ENCODE data around the gene SEL1L. TPM values are rescaled to one million over a fixed set of nuclear protein-coding genes. Genes with fewer than 3 reads are reported as not detected.

SEL1L gene
- total and polyA plus RNA-seq, 2 donors (not counting 3 experiments of a cell fraction or from before 2014, with no cell fraction given): 15.0 to 95.0 TPM

DNA sequence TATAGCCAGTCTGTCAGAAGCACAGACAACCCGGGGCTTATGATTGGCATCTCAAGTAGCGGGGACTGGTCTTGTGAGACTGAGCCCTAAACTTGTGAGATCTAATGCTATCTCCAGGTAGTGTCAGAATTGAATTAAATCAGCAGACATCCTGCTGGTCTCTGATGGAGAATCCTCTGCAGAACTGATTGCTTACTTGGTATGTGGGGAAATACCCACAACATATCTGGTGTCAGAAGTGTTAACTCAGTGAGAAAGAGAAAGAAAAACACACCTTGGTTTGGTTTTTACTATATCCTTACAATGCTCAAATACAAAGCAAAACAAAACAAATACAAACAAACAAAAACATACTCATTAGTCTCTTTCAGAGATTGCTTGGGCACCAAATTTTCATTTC, 10.0 kb downstream of the SEL1L start:
- CTCF ChIA-PET: no interaction called here
- dilution Hi-C loops (cut with MboI; ENCODE audit: extremely low pct_ligation_motif_present, low sequenced_read_pairs): no loop called here

More for the DNA sequence above, 10.0 kb downstream of the SEL1L start:
- H3K9ac ChIP-seq (replicated peaks; ENCODE audit: extremely low read depth, insufficient read depth, low read length): no peak overlapping the region
- FAIRE-seq (no peak), DNase-seq (ENCODE audit: low read depth, low spot score) (no peak)
- peaks cover 12% of the 10 kb centered on the region for H3K4me1 ChIP-seq (ENCODE audit: control insufficient read depth, extremely low read depth, insufficient read depth, low read length)
- no peaks in the 10 kb centered on the region for H4K20me1 ChIP-seq (replicated peaks; ENCODE audit: control insufficient read depth, extremely low read depth, insufficient read depth, low read length)
- no peak overlapping the region for H2AFZ ChIP-seq (ENCODE audit: low read depth, low read length)
- H3K79me2 ChIP-seq (ENCODE audit: control insufficient read depth, insufficient read depth, low read length): peaks cover 5% of the 10 kb centered on the region
- POLR2A ChIA-PET: no interaction called here
- no peaks in the 10 kb centered on the region for H3K27me3 ChIP-seq (ENCODE audit: control insufficient read depth in 2 of 2, insufficient read depth in 2 of 2, low read length in 2 of 2)
- H3K9me1 ChIP-seq (replicated peaks; ENCODE audit: control insufficient read depth, extremely low read depth, insufficient read depth, low read length): no peaks in the 10 kb centered on the region
- BruUV-seq (replicated peaks): no TSS peak
- no peak overlapping the region for H3K4me3 ChIP-seq (replicated peaks in 1 of 3; ENCODE audit: insufficient read depth in 1 of 3, low read depth in 1 of 3, low read length in 3 of 3)
- TF ChIP-seq FOS (IDR thresholded peaks at IDR 0.05; ENCODE audit: borderline replicate concordance, insufficient read depth, low read length) (no peak), EZH2 (IDR thresholded peaks at IDR 0.05; ENCODE audit: borderline replicate concordance, low read depth, low read length, severe bottlenecking) (no peak), GATA2 (IDR thresholded peaks at IDR 0.05; ENCODE audit: insufficient read depth, insufficient read length, low read depth, low read length) (no peak), MYC (IDR thresholded peaks at IDR 0.05; ENCODE audit: low read depth, low read length) (no peak), POLR2AphosphoS5 (IDR thresholded peaks at IDR 0.05; ENCODE audit: insufficient read depth, low read depth, low read length) (no peak), JUN (IDR thresholded peaks at IDR 0.05; ENCODE audit: borderline replicate concordance, insufficient read depth, insufficient read length, low read depth) (no peak), POLR2A (IDR thresholded peaks at IDR 0.05; ENCODE audit: low read depth, low read length) (no peak)
- TF ChIP-seq, protein P1, sequence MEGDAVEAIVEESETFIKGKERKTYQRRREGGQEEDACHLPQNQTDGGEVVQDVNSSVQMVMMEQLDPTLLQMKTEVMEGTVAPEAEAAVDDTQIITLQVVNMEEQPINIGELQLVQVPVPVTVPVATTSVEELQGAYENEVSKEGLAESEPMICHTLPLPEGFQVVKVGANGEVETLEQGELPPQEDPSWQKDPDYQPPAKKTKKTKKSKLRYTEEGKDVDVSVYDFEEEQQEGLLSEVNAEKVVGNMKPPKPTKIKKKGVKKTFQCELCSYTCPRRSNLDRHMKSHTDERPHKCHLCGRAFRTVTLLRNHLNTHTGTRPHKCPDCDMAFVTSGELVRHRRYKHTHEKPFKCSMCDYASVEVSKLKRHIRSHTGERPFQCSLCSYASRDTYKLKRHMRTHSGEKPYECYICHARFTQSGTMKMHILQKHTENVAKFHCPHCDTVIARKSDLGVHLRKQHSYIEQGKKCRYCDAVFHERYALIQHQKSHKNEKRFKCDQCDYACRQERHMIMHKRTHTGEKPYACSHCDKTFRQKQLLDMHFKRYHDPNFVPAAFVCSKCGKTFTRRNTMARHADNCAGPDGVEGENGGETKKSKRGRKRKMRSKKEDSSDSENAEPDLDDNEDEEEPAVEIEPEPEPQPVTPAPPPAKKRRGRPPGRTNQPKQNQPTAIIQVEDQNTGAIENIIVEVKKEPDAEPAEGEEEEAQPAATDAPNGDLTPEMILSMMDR (IDR thresholded peaks at IDR 0.05; ENCODE audit: extremely low read depth in 1 of 2, insufficient read depth in 1 of 2, low read depth in 1 of 2, low read length in 2 of 2): no peak
- TF ChIP-seq, protein P2, sequence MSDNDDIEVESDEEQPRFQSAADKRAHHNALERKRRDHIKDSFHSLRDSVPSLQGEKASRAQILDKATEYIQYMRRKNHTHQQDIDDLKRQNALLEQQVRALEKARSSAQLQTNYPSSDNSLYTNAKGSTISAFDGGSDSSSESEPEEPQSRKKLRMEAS (IDR thresholded peaks at IDR 0.05; ENCODE audit: insufficient read depth, insufficient read length): no peak
- H3K36me3 ChIP-seq (ENCODE audit: control insufficient read depth in 2 of 2, extremely low read depth in 1 of 2, insufficient read depth in 2 of 2, low read length in 2 of 2): peaks cover 2 to 10% of the 10 kb centered on the region in 2 experiments
- intact Hi-C loops (cut with micrococcal nuclease): no loop called here
- H3K27ac ChIP-seq (ENCODE audit: insufficient read depth, low read depth, low read length): no peak overlapping the region
- no peaks in the 10 kb centered on the region for H3K9me3 ChIP-seq (replicated peaks; ENCODE audit: control insufficient read depth, insufficient read depth, low read length)
- H3K4me2 ChIP-seq (ENCODE audit: insufficient read depth, low read length): no peak overlapping the region

All from endothelial cell of umbilical vein (primary cell).